ENCODE results near the gene DENND4A. TPM values are rescaled to one million over a fixed set of nuclear protein-coding genes. Genes with fewer than 3 reads are reported as not detected.

DENND4A gene
- total and polyA plus RNA-seq, 4 donors, result 7.0 to 52.8 (median 17.4) TPM

DNA sequence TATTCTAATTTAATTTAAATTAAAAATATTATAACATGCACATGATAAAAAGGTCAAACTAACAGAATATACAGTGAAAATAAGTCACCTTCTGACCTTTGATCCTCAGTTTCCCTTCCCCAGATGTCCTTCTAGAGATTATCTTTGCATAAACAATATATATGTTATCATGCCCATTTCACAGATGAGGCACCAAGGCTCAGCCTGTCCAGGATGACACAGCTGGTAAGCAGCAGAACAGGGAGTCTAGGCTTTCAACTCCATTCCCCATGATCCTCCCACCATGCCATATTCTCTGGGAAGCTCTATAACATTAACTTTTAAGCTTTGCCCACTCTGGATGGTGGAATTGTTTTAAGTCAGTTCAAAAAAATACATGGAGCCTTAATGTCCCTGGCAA lies 169.0 kb downstream of the DENND4A start:
- H3K27ac ChIP-seq (ENCODE audit: low read depth in 1 of 2, low read length in 1 of 2), result no peak overlapping the region
- TF ChIP-seq, protein P1, sequence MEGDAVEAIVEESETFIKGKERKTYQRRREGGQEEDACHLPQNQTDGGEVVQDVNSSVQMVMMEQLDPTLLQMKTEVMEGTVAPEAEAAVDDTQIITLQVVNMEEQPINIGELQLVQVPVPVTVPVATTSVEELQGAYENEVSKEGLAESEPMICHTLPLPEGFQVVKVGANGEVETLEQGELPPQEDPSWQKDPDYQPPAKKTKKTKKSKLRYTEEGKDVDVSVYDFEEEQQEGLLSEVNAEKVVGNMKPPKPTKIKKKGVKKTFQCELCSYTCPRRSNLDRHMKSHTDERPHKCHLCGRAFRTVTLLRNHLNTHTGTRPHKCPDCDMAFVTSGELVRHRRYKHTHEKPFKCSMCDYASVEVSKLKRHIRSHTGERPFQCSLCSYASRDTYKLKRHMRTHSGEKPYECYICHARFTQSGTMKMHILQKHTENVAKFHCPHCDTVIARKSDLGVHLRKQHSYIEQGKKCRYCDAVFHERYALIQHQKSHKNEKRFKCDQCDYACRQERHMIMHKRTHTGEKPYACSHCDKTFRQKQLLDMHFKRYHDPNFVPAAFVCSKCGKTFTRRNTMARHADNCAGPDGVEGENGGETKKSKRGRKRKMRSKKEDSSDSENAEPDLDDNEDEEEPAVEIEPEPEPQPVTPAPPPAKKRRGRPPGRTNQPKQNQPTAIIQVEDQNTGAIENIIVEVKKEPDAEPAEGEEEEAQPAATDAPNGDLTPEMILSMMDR (IDR thresholded peaks at IDR 0.05; ENCODE audit: control extremely low read depth, extremely low read depth), result no peak
- H3K9ac ChIP-seq (ENCODE audit: insufficient read depth in 1 of 2, low read length in 2 of 2), result no peak overlapping the region

DNA sequence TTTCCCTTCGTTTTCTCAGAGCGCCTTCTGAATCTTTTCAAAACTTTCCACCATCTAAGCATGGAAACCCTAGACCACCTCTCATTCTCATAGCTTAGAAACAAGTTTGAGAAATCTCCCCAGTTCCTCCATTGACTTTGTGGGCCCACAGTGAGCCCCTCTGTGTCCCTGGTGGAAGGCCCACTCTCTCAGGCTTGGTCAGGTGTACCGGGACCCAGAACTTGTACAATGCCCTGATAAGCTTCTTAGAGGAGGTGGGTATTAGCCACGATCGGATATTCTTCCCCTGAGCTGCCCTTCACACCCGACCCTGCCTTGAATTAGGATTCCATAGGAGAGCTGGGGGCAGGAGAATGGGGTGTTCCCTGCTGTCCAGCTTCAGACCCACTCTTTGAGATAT lies 170.5 kb downstream of the DENND4A start, which contains the start of gene SLC24A1:
TSS of gene SLC24A1 (plus strand) at position 301 of the 400 bp plus-strand sequence. CDS start 2,143 bp downstream, outside the sequence.
- Histone ChIP-seq H3K9me3 (ENCODE audit: control insufficient read depth in 4 of 4, insufficient read depth in 3 of 4, low read length in 3 of 4) (no peaks in the 10 kb centered on the region), H3K27me3 (ENCODE audit: control insufficient read depth in 3 of 3, insufficient read depth in 3 of 3, low read length in 2 of 3) (no peaks in the 10 kb centered on the region), H3K9ac (ENCODE audit: insufficient read depth in 1 of 2, low read length in 2 of 2) (no peak within 1 kb of the TSS), H3K4me3 (no peak within 1 kb of the TSS), H3K36me3 (ENCODE audit: control insufficient read depth in 4 of 4, insufficient read depth in 4 of 4, low read length in 4 of 4) (peaks cover 0 to 17% (median 3%) of the 10 kb centered on the region in 4 donors), H3K27ac (ENCODE audit: low read depth in 1 of 2, low read length in 1 of 2) (no peak within 1 kb of the TSS), H3K4me1 (ENCODE audit: control insufficient read depth in 5 of 5, insufficient read depth in 5 of 5, low read length in 5 of 5) (peaks cover 0 to 25% (median 7%) of the 10 kb centered on the region in 5 donors)
- DNase-seq (no peak), ATAC-seq (ENCODE audit: insufficient read depth, low FRiP score) (no peak)
- TF ChIP-seq, protein P1 (IDR thresholded peaks at IDR 0.05; ENCODE audit: control extremely low read depth, extremely low read depth), result no peak
- WGBS, 2 donors, result 93 to 96% methylated on average over 6 of the region's 6 CpGs

More for the DNA sequence above, 169.0 kb downstream of the DENND4A start:
- Histone ChIP-seq H3K27me3 (ENCODE audit: control insufficient read depth in 3 of 3, insufficient read depth in 3 of 3, low read length in 2 of 3) (no peaks in the 10 kb centered on the region), H3K9me3 (ENCODE audit: control insufficient read depth in 4 of 4, insufficient read depth in 3 of 4, low read length in 3 of 4) (no peaks in the 10 kb centered on the region), H3K4me3 (no peak overlapping the region), H3K4me1 (ENCODE audit: control insufficient read depth in 5 of 5, insufficient read depth in 5 of 5, low read length in 5 of 5) (peaks cover 0 to 39% (median 7%) of the 10 kb centered on the region in 5 donors), H3K36me3 (ENCODE audit: control insufficient read depth in 4 of 4, insufficient read depth in 4 of 4, low read length in 4 of 4) (peaks cover 0 to 17% (median 3%) of the 10 kb centered on the region in 4 donors)
- DNase-seq (no peak), ATAC-seq (ENCODE audit: insufficient read depth, low FRiP score) (no peak)

DNA sequence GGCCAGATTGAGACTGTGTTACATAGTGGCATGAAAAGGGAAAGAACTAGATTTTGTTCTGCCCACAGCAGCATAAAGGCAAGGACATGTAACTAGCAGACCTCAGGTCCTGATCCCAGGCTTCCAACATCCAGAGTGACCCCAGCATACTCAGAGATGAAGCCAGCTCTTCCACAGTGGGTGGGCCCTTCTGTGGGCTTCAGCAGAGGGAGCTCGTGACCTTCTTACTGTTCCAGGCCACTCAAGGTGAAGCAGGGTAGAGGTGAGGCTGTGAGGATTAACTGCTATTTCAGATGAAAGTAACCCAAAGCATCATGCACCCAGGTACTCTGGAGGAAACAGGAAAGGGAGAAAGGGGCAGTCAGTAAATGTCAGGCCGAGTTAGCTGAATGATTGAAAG lies 171.3 kb downstream of the DENND4A start:
- no peak overlapping the region for H3K27ac ChIP-seq (ENCODE audit: low read depth in 1 of 2, low read length in 1 of 2)
- TF ChIP-seq, protein P1 (IDR thresholded peaks at IDR 0.05; ENCODE audit: control extremely low read depth, extremely low read depth), result no peak
- H3K36me3 ChIP-seq (ENCODE audit: control insufficient read depth in 4 of 4, insufficient read depth in 4 of 4, low read length in 4 of 4), result peaks cover 0 to 17% (median 3%) of the 10 kb centered on the region in 4 donors
- no peak overlapping the region for H3K4me3 ChIP-seq
- H3K9ac ChIP-seq (ENCODE audit: insufficient read depth in 1 of 2, low read length in 2 of 2), result no peak overlapping the region
- DNase-seq (no peak), ATAC-seq (ENCODE audit: insufficient read depth, low FRiP score) (no peak)
- WGBS, 2 donors, result 93% methylated on average over 2 of the region's 2 CpGs
- H3K4me1 ChIP-seq (ENCODE audit: control insufficient read depth in 5 of 5, insufficient read depth in 5 of 5, low read length in 5 of 5), result peaks cover 0 to 22% (median 7%) of the 10 kb centered on the region in 5 donors
- no peaks in the 10 kb centered on the region for H3K9me3 ChIP-seq (ENCODE audit: control insufficient read depth in 4 of 4, insufficient read depth in 3 of 4, low read length in 3 of 4)
- H3K27me3 ChIP-seq (ENCODE audit: control insufficient read depth in 3 of 3, insufficient read depth in 3 of 3, low read length in 2 of 3), result no peaks in the 10 kb centered on the region

Data from lung (tissue), 12 donors.